Raji (cell line): ENCODE data around the gene ABCC5.
A peak's percentile ranks its signal among the peaks of the same experiment; 100 is the strongest.

ENCODE experiments used
- POLR2A ChIP-seq: IDR thresholded peaks from 2 replicates; pipeline ENCODE4 v1.6.1; 2011; ENCODE audit warnings: low read depth, low read length, control low read depth; ENCODE audit not compliant: insufficient read depth

ABCC5 gene

GRCh38 chr3:184017672-184018423 lies at the start of gene ABCC5:
ABCC5 (minus strand) TSS chr3:184017884; CDS start chr3:184014392, 3,492 bp downstream.
- peak; percentile 88 for TF ChIP-seq POLR2A

GRCh38 chr3:184066211-184066610 lies 48.5 kb upstream of the ABCC5 start:
- no peak for TF ChIP-seq POLR2A

GRCh38 chr3:184062637-184063036 lies 45.0 kb upstream of the ABCC5 start:
- no peak for TF ChIP-seq POLR2A

GRCh38 chr3:184059424-184059823 lies 41.7 kb upstream of the ABCC5 start:
- TF ChIP-seq POLR2A, result no peak

GRCh38 chr3:184058029-184058428 lies 40.3 kb upstream of the ABCC5 start:
- TF ChIP-seq POLR2A, result no peak

- TF ChIP-seq POLR2A, result no peak
Measured at GRCh38 chr3:184052767-184053166, 35.1 kb upstream of the ABCC5 start, which contains the start of gene HTR3C. HTR3C (plus strand) TSS chr3:184053047; CDS start chr3:184053081, 34 bp downstream.

GRCh38 chr3:184050217-184050847 lies 32.6 kb upstream of the ABCC5 start:
- TF ChIP-seq POLR2A, result no peak

GRCh38 chr3:184045995-184046394 lies 28.3 kb upstream of the ABCC5 start:
- TF ChIP-seq POLR2A, result no peak

- TF ChIP-seq POLR2A, result no peak
Measured at GRCh38 chr3:184042617-184043016, 24.9 kb upstream of the ABCC5 start.

- no peak for TF ChIP-seq POLR2A
Measured at GRCh38 chr3:184040010-184040409, 22.3 kb upstream of the ABCC5 start.

- TF ChIP-seq POLR2A, result no peak
Measured at GRCh38 chr3:184039414-184039813, 21.7 kb upstream of the ABCC5 start.

GRCh38 chr3:184037816-184038215 lies 20.1 kb upstream of the ABCC5 start:
- no peak for TF ChIP-seq POLR2A

GRCh38 chr3:184031187-184031792 lies 13.6 kb upstream of the ABCC5 start, which contains the start of gene HTR3D:
HTR3D (plus strand) TSS chr3:184031742; CDS start chr3:184031742, 0 bp downstream.
- no peak for TF ChIP-seq POLR2A

GRCh38 chr3:184030536-184030935 lies 12.9 kb upstream of the ABCC5 start:
- TF ChIP-seq POLR2A, result no peak

- no peak for TF ChIP-seq POLR2A
Measured at GRCh38 chr3:184029443-184029842, 11.8 kb upstream of the ABCC5 start.

GRCh38 chr3:184022323-184022722 lies 4.6 kb upstream of the ABCC5 start:
- TF ChIP-seq POLR2A, result no peak

GRCh38 chr3:184018424-184018973 lies 815 bp upstream of the ABCC5 start:
- TF ChIP-seq POLR2A, result no peak
